GM21717 (cell line): ENCODE results near the gene C10orf90.

Source experiments
- ATAC-seq: cut with Tn5 transposase; IDR thresholded peaks from one replicate; pipeline ENCODE4 v1.9.1; 2021; ENCODE audit warnings: mild to moderate bottlenecking, moderate library complexity; ENCODE audit not compliant: unreplicated experiment

C10orf90 gene

DNA sequence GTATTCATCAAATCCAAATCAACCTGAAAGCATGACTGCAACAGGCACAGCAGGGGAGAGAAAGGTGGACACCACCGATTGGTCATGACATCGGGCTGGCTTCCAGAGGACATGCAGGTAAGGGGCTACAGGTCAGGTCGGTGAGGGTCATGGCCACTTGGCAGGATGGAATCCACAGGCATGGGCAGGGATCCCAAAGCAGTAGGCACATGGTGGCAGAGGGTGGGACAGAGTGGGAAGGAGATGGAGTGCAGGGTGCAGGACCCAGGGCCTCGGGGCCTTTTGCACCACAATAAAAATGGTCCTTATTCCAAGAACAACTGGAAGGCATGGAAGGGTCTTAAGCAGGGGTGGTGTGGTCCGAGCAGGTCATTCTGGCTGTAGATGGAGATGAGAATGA is 33.0 kb downstream of the C10orf90 start:
- no peak for ATAC-seq

DNA sequence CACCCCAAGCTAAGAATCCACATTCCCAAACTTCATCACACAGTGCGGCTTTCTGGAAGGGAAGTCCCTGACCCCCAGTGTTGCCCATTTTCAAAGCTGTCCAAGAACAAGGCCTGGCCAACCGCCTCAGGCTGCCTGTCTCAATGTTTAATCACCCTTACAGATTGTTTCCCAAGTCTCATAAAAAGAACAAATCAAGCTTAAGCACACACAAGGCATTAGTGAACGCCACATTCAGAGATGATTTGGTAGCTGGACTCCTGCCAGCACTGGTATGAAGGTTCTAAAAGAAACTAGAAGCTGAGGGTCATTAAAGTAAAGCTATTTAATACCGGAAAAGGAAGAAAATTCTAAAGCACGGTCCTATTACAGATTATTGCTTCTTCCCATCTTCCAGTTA is 35.6 kb downstream of the C10orf90 start:
- no peak for ATAC-seq

DNA sequence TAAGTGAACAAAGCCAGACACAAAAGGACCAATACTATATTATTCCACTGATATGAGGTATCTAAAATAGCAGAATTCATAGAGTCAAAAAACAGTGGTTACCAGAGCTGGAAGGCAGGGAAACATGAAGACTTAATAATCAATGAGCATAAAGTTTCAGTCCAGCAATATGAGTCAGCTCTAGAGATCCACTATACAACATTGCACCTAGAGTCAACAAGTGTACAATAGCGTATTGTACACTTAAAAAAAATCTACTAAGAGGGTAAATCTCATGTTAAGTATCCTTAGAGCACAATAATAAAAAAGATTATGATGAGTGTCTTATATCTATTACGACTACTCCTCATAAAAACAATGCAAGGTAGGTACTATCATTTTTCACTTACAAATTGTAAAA is 36.1 kb downstream of the C10orf90 start:
- no peak for ATAC-seq

DNA sequence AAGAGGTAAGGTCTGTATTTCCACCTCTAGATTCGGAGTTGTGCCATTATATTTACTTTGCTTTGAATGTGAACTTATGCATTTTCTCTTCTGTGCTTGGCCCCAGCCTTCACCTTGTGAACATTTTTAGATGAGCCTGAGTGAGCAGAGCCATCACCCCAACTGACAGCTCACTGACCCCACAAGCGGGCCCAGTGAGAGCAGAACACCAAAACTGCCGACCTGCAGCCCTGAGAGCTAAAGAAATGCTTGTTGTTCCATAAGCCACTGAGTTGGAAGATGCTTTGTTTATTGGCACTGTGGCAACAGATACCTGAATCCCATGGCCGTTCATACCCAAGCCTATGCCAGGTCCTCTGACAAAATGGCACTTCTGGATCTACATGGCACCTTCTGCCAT is 37.8 kb downstream of the C10orf90 start:
- no peak for ATAC-seq

DNA sequence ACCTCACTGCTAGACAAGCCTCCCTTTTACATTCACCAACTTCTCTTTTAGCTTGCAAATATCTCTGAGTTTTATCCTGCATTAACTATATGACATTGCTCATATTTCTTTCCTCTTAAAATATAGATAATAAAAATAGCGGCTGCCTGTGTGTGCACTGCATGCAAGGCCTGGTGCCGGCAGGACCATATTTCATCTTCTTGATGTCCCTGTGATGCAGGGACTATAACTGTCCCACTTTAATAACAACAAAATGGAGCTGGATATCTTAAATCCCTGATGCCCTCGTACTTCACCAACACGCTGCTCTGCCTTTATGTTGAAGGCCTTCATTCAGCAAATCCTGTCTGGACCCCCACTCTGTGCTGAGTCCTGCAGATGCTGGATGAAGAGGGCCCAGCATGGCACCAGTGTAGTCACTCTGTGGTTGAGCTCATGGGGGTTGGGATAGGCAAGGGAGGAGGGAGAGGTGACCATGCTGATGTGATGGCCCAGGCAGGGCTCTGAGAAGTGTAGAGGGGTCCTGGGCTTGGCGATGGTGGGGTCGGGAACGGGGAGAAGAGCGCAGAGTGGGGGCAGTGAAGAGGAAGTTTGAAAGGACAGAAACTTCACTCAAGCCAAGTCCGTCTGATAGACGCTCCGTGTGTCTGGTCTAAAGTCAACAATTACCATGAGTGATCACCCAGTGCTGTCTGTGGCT is 40.4 kb downstream of the C10orf90 start:
- no peak for ATAC-seq

DNA sequence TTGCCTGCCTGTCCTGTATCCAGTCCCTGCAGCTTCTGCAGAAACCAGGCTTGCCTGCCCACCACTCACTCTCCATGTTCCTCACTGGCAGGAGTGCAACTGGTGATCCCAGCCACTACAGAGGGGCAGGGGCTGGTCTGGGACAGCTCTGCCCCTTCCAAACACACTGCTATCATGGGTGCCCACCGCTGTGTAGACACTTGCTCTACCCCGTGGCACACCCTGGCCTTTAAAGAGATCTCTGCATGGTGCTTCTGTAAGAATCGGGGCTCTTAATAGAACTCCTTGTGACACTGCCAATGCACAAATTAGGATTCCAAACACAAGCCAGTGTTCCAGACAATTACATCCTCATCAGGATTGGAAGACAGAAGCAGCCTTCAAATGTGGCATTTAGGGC is 41.7 kb downstream of the C10orf90 start:
- ATAC-seq, result no peak

DNA sequence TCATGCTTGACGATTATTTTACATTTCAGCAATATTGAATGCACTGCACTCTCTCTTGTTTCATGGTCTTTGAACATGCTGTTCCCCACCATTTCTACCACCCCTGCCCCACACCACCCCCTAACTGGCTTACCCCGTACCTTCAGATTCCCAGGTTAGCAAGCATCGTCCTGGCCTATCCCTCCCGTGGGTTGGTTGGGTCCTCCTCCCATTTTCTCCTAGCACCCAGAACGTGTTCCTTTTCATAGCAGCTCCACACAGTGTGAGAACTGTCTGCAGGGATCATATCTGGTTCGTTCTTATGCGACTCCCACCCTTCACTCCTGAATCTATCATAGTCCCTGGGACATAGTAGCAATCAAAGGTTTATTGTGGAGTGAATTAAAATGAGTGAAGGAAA is 48.6 kb downstream of the C10orf90 start:
- no peak for ATAC-seq

DNA sequence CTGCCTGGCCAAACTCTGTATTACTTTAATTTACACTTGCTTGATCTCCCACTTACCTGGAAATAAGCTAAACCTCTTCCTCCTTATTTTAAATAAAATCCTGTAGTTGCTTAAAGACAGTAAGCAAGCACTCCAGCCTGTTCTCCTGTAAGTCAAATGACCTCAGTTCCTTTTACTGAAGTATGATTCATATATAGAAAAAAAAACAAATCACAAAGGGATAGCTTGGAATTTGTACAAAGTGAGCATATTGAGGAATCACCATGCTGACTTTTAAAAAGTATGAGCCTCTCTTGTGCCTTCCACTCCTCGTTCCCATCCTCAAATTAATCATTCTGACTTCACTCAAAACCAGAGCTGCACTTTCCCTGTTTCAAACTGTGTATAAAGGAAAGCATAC is 52.0 kb downstream of the C10orf90 start:
- ATAC-seq, result no peak

DNA sequence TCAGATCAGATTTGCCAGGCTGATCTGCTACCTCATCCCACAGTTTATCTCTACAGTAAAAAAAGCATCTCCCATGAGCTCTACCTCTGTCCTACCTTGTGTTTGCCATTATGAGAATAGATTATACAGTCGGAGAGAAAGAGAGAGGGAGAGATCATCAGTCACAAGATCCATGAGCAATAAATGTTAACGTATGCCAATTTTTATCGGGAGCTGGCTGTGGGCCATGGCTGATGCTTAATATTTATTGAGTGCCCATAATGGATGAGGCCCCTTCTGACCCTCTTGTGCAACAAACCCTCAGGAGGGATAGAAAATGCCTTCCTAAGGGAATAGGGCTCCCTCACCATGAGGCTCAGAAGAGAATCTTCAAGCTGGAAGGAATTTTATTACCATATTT is 52.8 kb downstream of the C10orf90 start:
- ATAC-seq, result no peak

DNA sequence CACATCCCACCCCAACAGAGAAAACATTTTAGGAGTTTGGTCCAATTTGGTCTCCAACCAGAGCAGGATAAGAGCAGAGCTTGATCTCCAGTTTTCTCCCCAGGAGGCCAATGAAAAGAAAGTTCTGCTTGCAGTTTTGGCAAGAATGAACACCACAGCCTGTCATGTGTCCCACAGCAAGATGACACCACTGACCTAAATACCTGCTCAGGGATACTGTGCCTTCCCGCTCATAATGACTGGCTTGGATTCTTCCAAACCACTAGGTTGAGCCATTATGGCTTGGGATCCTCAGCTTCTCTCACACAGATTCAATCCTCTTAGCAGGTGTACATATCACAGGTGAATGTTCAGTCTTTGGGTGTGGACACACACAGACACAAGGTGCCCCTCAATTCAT is 53.3 kb downstream of the C10orf90 start:
- ATAC-seq, result no peak

DNA sequence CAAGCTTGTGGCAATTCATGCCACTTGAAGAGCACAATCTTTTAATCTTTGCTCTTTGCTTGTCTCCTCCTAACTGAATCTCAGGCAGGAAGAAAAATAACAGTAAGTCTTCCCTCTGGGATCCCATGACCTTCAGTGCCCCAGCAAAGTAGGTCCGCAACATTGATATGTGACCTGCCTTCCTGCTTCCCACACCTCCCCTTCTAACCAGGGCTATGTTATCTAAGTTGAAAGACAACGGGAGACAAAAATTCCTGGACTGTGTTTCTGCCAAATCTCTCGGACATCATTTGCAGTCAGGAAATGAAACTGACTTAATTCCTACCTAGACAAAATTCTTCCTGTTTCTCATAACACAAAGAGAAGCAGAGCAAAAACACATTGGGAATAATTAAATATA is 53.8 kb downstream of the C10orf90 start:
- ATAC-seq, result no peak

DNA sequence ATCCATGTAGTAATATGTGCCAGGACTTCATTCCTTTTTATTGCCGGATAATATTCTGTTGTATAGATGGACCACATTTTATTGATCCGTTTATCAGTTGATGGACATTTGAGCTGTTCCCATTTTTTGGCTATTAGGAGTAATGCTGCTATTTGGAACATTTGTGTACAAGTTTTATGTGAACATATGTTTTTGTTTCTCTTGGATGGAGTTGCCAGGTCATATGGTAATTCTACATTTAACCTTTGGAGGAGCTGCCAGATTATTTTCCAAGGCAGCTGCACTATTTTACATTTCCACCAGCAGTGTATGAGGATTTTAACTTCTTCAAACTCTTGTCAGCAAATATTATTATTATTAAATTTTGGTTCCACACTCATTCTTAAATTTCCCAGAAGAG is 59.2 kb downstream of the C10orf90 start:
- no peak for ATAC-seq

DNA sequence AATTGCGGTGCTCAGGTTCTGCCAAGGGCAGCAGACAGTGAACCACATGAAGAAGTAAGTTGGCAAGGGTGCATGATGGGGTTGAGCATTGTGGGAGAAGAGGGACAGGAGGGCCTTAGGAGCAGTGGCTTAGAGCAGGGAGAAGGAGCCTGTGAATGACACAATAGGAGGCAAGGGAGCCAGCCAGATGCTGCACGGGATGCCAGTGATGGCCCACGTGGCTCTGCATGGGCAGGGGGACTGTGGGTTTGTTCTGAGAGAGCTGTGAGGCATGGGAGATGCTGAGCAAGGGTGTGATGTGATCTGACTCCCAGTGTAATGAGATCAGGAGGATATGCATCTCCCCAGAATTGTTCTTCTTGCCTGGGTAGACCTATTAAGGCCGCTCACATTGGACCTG is 60.9 kb downstream of the C10orf90 start:
- no peak for ATAC-seq

DNA sequence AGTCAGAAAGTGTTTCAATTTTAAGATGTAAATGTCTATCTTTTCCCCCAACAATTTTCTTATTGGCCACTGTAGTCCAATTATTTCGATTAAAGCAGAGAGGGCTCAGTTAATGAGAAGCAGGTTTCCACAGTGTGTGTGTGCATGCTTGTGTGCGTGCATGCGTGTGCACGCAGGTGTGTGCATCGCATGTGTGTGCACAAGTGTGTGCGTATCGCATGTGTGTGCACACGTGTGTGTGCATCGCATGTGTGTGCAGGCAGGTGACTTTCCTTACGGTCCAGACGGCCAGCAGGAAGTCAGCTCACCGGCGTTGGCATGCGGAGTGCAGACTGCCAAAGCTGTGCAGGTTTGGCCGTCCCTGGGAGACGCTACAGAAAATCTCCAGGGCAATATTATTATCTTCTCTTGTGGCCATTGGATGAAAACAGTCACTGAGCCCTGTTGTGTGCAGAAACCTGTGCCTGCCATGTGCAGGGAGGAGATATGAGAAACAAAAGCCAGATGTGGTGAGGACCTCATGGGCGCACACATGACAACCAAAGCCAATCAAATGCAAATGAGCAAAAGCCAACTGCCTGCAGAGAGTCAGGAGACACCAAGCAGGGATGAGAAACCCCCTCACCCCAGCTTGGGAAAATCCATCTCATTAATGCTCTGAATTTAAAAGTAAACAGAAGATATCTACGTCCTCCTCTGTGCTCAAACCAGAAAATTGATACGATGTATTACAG is 70.4 kb downstream of the C10orf90 start:
- ATAC-seq, result no peak

DNA sequence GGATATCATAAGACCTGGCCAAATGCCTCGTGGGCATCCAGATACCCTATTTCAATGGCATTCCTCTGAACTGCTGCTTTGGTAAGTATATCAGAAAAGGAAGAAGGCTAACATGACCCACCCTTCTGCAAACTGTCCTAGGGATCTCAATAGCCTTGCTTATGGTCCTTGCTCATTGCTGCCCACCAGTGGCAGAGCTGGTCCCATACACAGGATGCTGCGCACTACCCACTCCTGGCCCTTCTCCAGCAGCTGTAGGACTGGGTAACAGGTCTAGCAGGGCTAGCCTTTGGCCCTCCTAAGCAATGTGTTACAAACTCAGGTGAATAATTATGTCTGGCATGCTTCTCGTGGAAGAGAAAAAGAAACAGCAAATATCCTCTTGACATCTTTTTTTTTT is 72.5 kb downstream of the C10orf90 start:
- no peak for ATAC-seq

DNA sequence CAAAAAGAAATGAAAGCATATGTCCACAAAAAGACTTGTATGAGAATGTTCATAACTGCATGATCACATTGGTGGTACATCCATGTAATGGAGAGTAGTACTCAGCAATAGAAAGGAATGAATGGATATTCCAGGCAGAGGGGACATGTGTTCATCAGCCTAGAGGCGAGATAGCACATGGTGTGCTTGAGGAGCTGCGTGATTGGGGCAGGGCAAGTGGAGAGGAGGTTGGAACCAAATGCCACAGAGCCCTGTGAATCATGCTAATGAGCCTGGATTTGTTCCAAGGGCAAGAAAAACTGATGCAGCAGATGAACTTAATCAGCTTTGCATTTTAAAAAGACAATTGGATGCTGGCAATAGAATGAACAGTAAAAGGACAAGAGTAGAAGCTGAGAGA is 73.3 kb downstream of the C10orf90 start:
- no peak for ATAC-seq

DNA sequence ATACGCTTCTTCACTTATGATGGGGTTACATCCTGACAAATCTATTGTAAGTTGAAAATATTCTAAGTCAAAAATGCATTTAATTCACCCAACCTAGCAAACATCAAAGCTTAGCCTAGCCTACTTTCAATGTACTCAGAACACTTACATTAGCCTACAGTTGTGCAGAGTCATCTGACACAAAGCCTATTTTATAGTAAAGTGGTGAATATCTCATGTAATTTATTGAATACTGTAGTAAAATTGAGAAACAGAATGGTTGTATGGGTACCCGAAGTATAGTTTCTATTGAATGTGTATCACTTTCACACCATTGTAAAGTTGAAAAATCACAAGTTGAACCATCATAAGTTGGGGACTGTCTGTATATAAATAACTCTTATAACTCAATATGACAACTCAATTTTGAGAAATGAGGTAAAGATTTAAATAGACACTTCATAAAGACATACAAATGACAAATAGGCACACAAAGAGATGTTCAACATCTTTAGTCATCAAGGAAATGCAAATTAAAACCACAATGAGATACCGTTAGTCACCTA is 73.9 kb downstream of the C10orf90 start:
- no peak for ATAC-seq

DNA sequence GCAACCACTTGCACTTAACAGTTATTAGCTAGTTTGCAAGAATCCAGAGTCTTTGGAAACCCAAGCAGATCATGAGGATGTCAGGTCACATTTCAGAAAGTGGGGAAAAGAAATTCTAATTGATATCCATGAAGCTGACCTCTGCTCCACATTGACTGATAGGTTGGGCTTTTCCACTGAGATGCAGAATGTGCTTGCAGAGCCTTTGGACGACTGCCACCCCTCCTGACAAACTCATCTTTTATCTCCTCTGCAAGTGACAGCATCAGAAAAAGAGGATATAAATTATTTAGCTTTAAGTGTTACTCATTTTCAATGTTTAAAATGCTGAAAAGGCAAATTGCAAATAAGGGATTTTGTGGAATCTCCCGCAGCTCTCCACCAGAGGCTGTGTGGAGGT is 75.3 kb downstream of the C10orf90 start:
- ATAC-seq, result no peak

DNA sequence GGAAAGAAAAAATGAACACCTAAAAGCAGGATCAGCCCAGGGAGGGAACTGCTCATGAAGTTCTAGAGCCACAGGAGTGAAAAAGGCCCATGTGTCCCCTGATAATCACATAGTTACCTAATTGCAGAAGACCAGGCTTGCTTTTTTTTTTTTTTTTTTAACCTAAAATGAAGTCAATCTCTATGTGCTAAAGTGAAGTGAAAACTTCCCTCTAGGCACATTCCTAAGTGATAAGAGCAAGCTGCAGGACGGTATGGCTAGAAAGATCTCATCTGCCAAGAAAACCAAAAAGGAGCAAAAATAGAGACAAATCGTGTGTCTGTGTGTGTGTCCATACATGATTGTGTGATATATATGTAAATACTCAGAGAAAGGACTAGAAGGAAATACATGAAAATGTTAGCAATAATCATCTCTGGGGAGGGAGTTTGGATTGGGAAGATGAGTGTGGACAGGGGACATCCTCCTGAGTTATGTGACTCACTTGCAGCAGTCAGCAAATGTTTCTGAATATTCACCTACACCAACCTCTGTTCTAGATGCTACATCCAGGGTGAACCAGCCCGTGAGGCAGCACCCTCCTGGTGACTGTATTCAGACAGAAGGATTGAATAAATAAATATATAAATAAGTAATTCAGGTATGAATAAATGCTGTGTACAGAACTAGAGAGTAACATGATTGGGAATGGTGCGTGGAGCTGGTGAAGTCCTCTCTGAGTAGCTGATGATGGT is 76.4 kb downstream of the C10orf90 start:
- ATAC-seq, result no peak

DNA sequence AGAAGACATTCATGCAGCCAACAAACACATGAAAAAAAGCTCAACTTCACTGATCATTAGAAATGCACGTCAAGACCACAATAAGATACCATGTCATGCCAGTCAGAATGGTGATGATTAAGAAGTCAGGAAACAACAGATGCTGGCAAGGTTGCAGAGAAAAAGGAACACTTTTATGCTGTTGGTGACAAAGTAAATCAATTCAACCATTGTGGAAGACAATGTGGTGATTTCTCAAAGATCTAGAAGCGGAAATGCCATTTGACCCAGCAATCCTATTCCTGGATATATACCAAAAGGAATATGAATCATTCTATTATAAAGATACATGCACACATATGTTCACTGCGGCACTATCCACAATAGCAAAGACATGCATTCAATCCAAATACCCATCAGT is 77.6 kb downstream of the C10orf90 start:
- no peak for ATAC-seq

DNA sequence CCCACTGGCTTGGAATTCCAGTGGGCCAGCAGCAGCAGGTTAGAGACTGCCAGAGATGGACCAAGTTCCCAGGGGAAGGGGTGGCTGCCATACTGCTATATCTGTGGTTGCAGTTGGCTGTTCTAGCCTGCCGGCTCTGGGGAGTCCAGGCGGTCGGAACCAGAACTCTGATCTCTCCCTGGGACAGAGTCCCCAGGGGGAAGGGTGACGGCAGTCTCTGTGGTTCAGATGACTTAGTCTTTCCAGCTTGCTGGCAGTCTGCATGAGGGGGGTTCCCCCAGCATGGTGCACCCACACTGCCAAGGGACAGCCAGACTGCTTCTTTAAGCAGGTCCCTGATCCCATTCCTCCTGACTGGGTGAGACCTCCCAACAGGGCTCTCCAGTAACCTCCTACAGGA is 82.5 kb downstream of the C10orf90 start:
- no peak for ATAC-seq

DNA sequence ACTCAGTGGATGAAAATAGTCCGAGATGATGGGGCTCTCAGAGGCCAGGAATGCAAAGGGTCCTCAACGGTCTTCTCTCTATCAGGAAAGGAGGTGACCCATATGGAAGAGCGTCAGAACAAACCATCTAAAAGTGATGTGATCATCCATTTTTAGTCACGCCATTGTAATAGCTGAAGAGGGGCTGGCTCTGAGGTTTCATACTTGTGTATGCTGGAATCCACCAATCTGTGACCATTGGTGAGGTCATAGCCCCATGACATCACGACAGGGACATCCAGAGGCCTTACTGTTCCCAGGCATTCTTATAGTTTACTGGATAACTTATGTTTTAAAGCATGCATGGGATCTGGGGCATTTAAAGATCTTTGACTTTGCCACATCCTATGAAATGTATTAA is 83.6 kb downstream of the C10orf90 start:
- ATAC-seq, result no peak
